IMR-90 (cell line): ENCODE results near the gene STOX2. TPM values are rescaled to one million over a fixed set of nuclear protein-coding genes. Genes with fewer than 3 reads are reported as not detected.
A peak's percentile ranks its signal among the peaks of the same experiment; 100 is the strongest.

Source experiments
- ATAC-seq: fragments of 200-7000 bp; cut with Tn5 transposase; 2 replicates; pipeline ENCODE4 v1.9.1; 2020; ENCODE audit warnings: low read depth, mild to moderate bottlenecking, moderate library complexity
- BruUV-seq: library from RNA; stranded (reverse); fragments of 400-500 nt; replicated peaks from 2 replicates; lab custom pipeline; 2021; lab: Mats Ljungman, UMichigan
- CTCF ChIA-PET: fragments of 300-600 bp; formaldehyde crosslinking; extraction: SDS; loops from one replicate; lab custom pipeline; 2021; ENCODE audit warnings: antibody characterized with exemption; lab: Yijun Ruan, JAX
- POLR2A ChIA-PET: fragments of 300-600 bp; sonication (Branson Sonifier 250); formaldehyde crosslinking; loops from one replicate; lab custom pipeline; 2022; ENCODE audit warnings: antibody characterized with exemption; ENCODE audit not compliant: unreplicated experiment; lab: Charles Lee
- DNase-seq: peaks from one replicate; pipeline ENCODE4 v3.0.0; 2013
- H2AFZ ChIP-seq: replicated peaks from 2 replicates; pipeline ENCODE3; 2013; ENCODE audit warnings: low read length, mild to moderate bottlenecking; ENCODE audit not compliant: poor library complexity
- H2AK5ac ChIP-seq: 2 replicates; pipeline ENCODE4 v1.6.1; 2013; ENCODE audit warnings: low read depth, low read length, inconsistent platforms
- H2AK9ac ChIP-seq: replicated peaks from 2 replicates; pipeline ENCODE3; 2013; ENCODE audit warnings: mild to moderate bottlenecking, low read depth, low read length, moderate library complexity; ENCODE audit not compliant: poor library complexity
- H2BK120ac ChIP-seq: 2 replicates; pipeline ENCODE4 v1.6.1; 2013; ENCODE audit warnings: low read depth, low read length, inconsistent platforms
- H2BK15ac ChIP-seq: 3 replicates; pipeline ENCODE4 v1.6.1; 2013; ENCODE audit warnings: low read depth, low read length, inconsistent platforms
- H2BK20ac ChIP-seq: 2 replicates; pipeline ENCODE4 v1.6.1; 2013; ENCODE audit warnings: low read depth, mild to moderate bottlenecking, inconsistent platforms, low read length, moderate library complexity
- H2BK5ac ChIP-seq: 2 replicates; pipeline ENCODE4 v1.6.1; 2013; ENCODE audit warnings: mild to moderate bottlenecking, low read depth, low read length, inconsistent platforms; ENCODE audit not compliant: poor library complexity, severe bottlenecking
- H3K14ac ChIP-seq: replicated peaks from 2 replicates; pipeline ENCODE4 v1.6.1; 2013; ENCODE audit warnings: low read depth, low read length, inconsistent platforms
- H3K18ac ChIP-seq: 2 replicates; pipeline ENCODE4 v1.6.1; 2013; ENCODE audit warnings: low read depth, low read length, control low read depth
- H3K23ac ChIP-seq: 2 replicates; pipeline ENCODE4 v1.6.1; 2013; ENCODE audit warnings: low read depth, low read length, inconsistent platforms
- H3K27ac ChIP-seq: 2 replicates; pipeline ENCODE4 v1.5.1; 2013; ENCODE audit warnings: mild to moderate bottlenecking, control low read depth, low read length; ENCODE audit not compliant: insufficient read depth
- H3K27me3 ChIP-seq: 2 replicates; pipeline ENCODE4 v1.6.1; 2013; ENCODE audit warnings: low read length; ENCODE audit not compliant: control insufficient read depth, insufficient read depth
- H3K36me3 ChIP-seq: 2 replicates; pipeline ENCODE4 v1.6.1; 2013; ENCODE audit warnings: low read length, mixed read lengths; ENCODE audit not compliant: control insufficient read depth, insufficient read depth
- H3K4ac ChIP-seq: 2 replicates; pipeline ENCODE4 v1.6.1; 2013; ENCODE audit warnings: low read depth, low read length, inconsistent platforms
- H3K4me1 ChIP-seq: 2 replicates; pipeline ENCODE4 v1.6.1; 2013; ENCODE audit warnings: low read length, mixed read lengths; ENCODE audit not compliant: control insufficient read depth, insufficient read depth
- H3K4me2 ChIP-seq: 2 replicates; pipeline ENCODE4 v1.6.1; 2013; ENCODE audit warnings: low read depth, mild to moderate bottlenecking, control low read depth, low read length, moderate library complexity
- H3K4me3 ChIP-seq: 2 replicates; pipeline ENCODE4 v1.5.1; 2013; ENCODE audit warnings: low read depth, mild to moderate bottlenecking, control low read depth, low read length, moderate library complexity; ENCODE audit not compliant: insufficient read depth
- H3K56ac ChIP-seq: 2 replicates; pipeline ENCODE4 v1.6.1; 2013; ENCODE audit warnings: low read length, inconsistent platforms; ENCODE audit not compliant: insufficient read depth; ENCODE audit errors: extremely low read depth
- H3K79me1 ChIP-seq, 2 experiments: 2 replicates each; pipeline ENCODE4 v1.6.1; 2013; ENCODE audit warnings: low read length in 2 of 2, inconsistent platforms in 1 of 2, low read depth in 1 of 2
- H3K9ac ChIP-seq: 2 replicates; pipeline ENCODE4 v1.6.1; 2013; ENCODE audit warnings: low read depth, low read length, control low read depth
- H3K9me1 ChIP-seq: 2 replicates; pipeline ENCODE4 v1.6.1; 2013; ENCODE audit warnings: low read length, inconsistent platforms; ENCODE audit not compliant: insufficient read depth
- H3K9me3 ChIP-seq: 2 replicates; pipeline ENCODE4 v1.6.1; 2013; ENCODE audit warnings: low read length; ENCODE audit not compliant: control insufficient read depth, insufficient read depth
- H4K20me1 ChIP-seq: 2 replicates; pipeline ENCODE4 v1.6.1; 2013; ENCODE audit warnings: low read length, inconsistent platforms; ENCODE audit not compliant: insufficient read depth
- H4K5ac ChIP-seq: 2 replicates; pipeline ENCODE4 v1.6.1; 2013; ENCODE audit warnings: mild to moderate bottlenecking, low read depth, low read length, control low read depth
- H4K8ac ChIP-seq, 2 experiments: 2 replicates each; pipeline ENCODE4 v1.6.1; 2013; ENCODE audit warnings: low read depth in 2 of 2, low read length in 2 of 2, control low read depth in 1 of 2, inconsistent platforms in 1 of 2
- H4K91ac ChIP-seq: 2 replicates; pipeline ENCODE4 v1.6.1; 2013; ENCODE audit warnings: low read depth, low read length, inconsistent platforms; ENCODE audit not compliant: insufficient read depth
- BHLHE40 ChIP-seq: fragments of 150-350 bp; IDR thresholded peaks from 2 replicates; pipeline ENCODE4 v1.6.1; 2016; ENCODE audit warnings: mild to moderate bottlenecking, low read depth, low read length
- CEBPB ChIP-seq: IDR thresholded peaks from 2 replicates; pipeline ENCODE4 v1.6.1; 2012; ENCODE audit warnings: low read depth, low read length, improper control_type of control experiment
- MAZ ChIP-seq: IDR thresholded peaks from 2 replicates; pipeline ENCODE4 v1.6.1; 2012; ENCODE audit warnings: low read depth, mild to moderate bottlenecking, low read length, improper control_type of control experiment, moderate library complexity, borderline replicate concordance
- POLR2A ChIP-seq: IDR thresholded peaks from 2 replicates; pipeline ENCODE4 v1.6.1; 2012; ENCODE audit warnings: mild to moderate bottlenecking, low read depth, low read length
- WGBS, 2 experiments: methylation state at CpG; one replicate each; pipeline versions ENCODE4 v1.1.5 to v1.1.7; 2013; ENCODE audit warnings: missing lambda C conversion rate in 2 of 2; ENCODE audit not compliant: insufficient read length in 1 of 2; ENCODE audit errors: extremely low coverage in 2 of 2; 5-methylcytosine and 5-hydroxymethylcytosine counted together
- dilution Hi-C: fragments of 300-500 bp; cut with HindIII; formaldehyde crosslinking; loops from one replicate; pipeline ENCODE4 v1.14.3; 2018; ENCODE audit warnings: low sequenced_read_pairs; ENCODE audit not compliant: unreplicated experiment
- in situ Hi-C: fragments of 300-500 bp; cut with MboI; formaldehyde crosslinking; loops from 3 replicates; pipeline ENCODE4 v1.14.3; 2019; ENCODE audit warnings: low sequenced_read_pairs, inconsistent platforms, mixed read lengths
- intact Hi-C: fragments of 100-400 bp; cut with micrococcal nuclease; formaldehyde crosslinking; loops from 2 replicates; pipeline ENCODE4 v1.10.0; 2022
- polyA plus RNA-seq, 3 experiments: library from polyadenylated mRNA; depleted of rRNA; stranded (reverse); fragments of >200 nt; gene quantifications; 2 replicates each; pipeline ENCODE4 v1.2.3, GENCODE V29; 2012; ENCODE audit warnings: low replicate concordance in 1 of 3
- total RNA-seq: library from RNA; depleted of rRNA; stranded (reverse); fragments of >200 nt; gene quantifications from 2 replicates; pipeline ENCODE4 v1.2.3, GENCODE V29; 2012
- TF ChIP-seq, protein P1 (sequence below): conservative IDR thresholded peaks from 2 replicates; pipeline ENCODE4 v1.5.1; 2012; ENCODE audit warnings: mild to moderate bottlenecking, low read depth, low read length, improper control_type of control experiment

STOX2 gene
- total and polyA plus RNA-seq, 2 of the 4 experiments (the other 2 are of a cell fraction) = 1.1 to 5.4 TPM

DNA sequence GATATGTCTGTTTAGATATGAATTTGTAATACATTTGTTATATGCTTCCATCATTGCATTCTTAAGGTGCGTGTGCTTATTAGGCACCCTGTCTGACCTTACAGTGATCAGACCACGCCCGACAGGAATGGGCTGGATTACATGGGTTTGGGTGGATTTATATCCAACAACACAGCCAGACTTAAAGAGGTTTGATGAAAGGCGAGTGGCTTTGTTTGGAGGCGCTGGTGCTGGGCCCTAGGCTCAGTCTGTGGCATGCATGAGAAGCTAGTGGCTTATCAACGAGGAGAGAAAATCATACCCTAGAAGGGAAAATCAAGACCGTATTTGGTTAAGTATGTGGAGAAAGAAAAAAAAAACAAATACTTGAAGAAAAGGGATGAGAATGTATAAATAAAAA lies 80.7 kb downstream of the STOX2 start:
- Histone ChIP-seq H3K23ac (no peak overlapping the region), H2BK120ac (no peak overlapping the region; the same call in 1 of the 2 replicates), H2AK9ac (no peak overlapping the region), H3K56ac (no peak overlapping the region), H4K20me1 (no peaks in the 10 kb centered on the region), H3K9me3 (no peaks in the 10 kb centered on the region), H3K4me2 (no peak overlapping the region), H3K4me3 (no peak overlapping the region), H2BK15ac (peak overlapping the region; percentile 60; the same call in 1 of the 3 replicates), H3K79me1 (peaks cover 0 to 4% of the 10 kb centered on the region in 2 experiments; a peak in 1 of 4 replicates), H3K27me3 (no peaks in the 10 kb centered on the region), H2BK5ac (no peak overlapping the region), H3K4ac (no peak overlapping the region; the same call in 1 of the 2 replicates), H2BK20ac (no peak overlapping the region), H3K27ac (no peak overlapping the region), H3K9ac (no peak overlapping the region), H3K4me1 (peaks cover 18% of the 10 kb centered on the region), H4K5ac (no peak overlapping the region), H2AK5ac (no peak overlapping the region), H4K91ac (no peak overlapping the region), H3K18ac (no peak overlapping the region; the same call in 1 of the 2 replicates), H3K14ac (no peak overlapping the region), H4K8ac (no peak overlapping the region), H2AFZ (no peak overlapping the region), H3K36me3 (peaks cover 2% of the 10 kb centered on the region; the same call in 1 of the 2 replicates), H3K9me1 (peaks cover 9% of the 10 kb centered on the region; the same call in 1 of the 2 replicates)
- in situ Hi-C loops (no loop called here), dilution Hi-C loops (no loop called here), intact Hi-C loops (loop anchor here (5.0 to 10.0 kb wide), 4 partner anchors 78 to 182 kb away; partner anchors contain the start of gene STOX2)
- TF ChIP-seq POLR2A (no peak), CEBPB (no peak), BHLHE40 (no peak), MAZ (no peak)
- TF ChIP-seq, protein P1, sequence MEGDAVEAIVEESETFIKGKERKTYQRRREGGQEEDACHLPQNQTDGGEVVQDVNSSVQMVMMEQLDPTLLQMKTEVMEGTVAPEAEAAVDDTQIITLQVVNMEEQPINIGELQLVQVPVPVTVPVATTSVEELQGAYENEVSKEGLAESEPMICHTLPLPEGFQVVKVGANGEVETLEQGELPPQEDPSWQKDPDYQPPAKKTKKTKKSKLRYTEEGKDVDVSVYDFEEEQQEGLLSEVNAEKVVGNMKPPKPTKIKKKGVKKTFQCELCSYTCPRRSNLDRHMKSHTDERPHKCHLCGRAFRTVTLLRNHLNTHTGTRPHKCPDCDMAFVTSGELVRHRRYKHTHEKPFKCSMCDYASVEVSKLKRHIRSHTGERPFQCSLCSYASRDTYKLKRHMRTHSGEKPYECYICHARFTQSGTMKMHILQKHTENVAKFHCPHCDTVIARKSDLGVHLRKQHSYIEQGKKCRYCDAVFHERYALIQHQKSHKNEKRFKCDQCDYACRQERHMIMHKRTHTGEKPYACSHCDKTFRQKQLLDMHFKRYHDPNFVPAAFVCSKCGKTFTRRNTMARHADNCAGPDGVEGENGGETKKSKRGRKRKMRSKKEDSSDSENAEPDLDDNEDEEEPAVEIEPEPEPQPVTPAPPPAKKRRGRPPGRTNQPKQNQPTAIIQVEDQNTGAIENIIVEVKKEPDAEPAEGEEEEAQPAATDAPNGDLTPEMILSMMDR = no peak
- POLR2A ChIA-PET = no interaction called here
- no CpG with 5 or more reads among the region's 7 CpGs for WGBS, 2 experiments
- no TSS peak for BruUV-seq
- ATAC-seq (no peak), DNase-seq (no peak)
- CTCF ChIA-PET = interaction anchor here (0.6 kb wide), 1 partner anchor 1270 kb away, joined by 4 read pairs; no protein-coding TSS in a partner anchor
